Measurements from ENCODE around the gene TCF3.

DNA sequence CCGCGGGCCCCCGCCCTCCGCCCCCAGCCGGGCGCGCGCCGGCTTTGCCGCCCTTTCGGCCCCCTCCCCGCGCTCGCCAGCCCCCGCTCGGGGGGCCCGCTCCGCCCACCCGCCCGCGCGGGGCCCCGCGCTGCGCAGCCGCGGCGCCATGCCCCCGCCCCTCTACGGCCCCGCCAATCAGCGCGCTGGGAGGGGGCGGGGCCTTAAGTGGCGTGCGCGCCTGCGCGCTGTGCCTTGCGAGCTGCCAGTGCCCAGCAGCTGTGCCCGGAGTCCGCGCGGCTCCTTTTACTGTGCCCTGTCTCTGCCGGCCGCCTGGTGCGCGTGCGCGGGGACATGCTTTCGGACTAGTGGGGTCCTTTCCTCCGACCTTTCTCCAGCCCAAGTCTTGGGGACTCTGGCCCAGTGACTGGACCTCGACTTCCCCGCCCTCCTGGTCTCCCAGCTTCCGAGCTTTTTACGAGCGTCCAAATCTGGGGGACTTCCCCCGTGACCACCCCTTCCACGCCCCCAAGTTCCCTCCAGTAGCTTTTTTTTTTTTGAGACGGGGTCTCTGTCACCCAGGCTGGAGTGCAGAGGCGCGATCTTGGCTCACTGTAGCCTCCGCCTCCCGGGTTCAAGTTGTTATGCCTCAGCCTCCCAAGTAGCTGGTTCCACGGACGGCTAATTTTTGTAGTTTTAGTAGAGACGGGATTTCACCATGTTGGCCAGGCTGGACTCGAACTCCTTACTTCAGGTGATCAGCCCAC is 59.5 kb downstream of the TCF3 start, which contains the start of gene MBD3:
- TF ChIP-seq, protein P1, sequence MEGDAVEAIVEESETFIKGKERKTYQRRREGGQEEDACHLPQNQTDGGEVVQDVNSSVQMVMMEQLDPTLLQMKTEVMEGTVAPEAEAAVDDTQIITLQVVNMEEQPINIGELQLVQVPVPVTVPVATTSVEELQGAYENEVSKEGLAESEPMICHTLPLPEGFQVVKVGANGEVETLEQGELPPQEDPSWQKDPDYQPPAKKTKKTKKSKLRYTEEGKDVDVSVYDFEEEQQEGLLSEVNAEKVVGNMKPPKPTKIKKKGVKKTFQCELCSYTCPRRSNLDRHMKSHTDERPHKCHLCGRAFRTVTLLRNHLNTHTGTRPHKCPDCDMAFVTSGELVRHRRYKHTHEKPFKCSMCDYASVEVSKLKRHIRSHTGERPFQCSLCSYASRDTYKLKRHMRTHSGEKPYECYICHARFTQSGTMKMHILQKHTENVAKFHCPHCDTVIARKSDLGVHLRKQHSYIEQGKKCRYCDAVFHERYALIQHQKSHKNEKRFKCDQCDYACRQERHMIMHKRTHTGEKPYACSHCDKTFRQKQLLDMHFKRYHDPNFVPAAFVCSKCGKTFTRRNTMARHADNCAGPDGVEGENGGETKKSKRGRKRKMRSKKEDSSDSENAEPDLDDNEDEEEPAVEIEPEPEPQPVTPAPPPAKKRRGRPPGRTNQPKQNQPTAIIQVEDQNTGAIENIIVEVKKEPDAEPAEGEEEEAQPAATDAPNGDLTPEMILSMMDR (IDR thresholded peaks at IDR 0.05) = peak in 4 of 6 experiments; percentile 13 to 55 (median 32)
- peak in 1 of 2 donors; percentile 48 for TF ChIP-seq POLR2A (IDR thresholded peaks at IDR 0.05)

All from adrenal gland (tissue), 5 donors.